ENCODE data around the gene ADA. TPM values are rescaled to one million over a fixed set of nuclear protein-coding genes. Genes with fewer than 3 reads are reported as not detected.
"Not testable (repeated sequence)": the region's sequence is repeated elsewhere in the genome, so short reads cannot be mapped to it uniquely, and the experiment has no call there.

The ADA gene
- total and polyA plus RNA-seq, 9 of the 15 experiments (the other 6 are each of a cell fraction or from before 2014, with no cell fraction given) = 2.4 to 26.1 (median 5.3) TPM

DNA sequence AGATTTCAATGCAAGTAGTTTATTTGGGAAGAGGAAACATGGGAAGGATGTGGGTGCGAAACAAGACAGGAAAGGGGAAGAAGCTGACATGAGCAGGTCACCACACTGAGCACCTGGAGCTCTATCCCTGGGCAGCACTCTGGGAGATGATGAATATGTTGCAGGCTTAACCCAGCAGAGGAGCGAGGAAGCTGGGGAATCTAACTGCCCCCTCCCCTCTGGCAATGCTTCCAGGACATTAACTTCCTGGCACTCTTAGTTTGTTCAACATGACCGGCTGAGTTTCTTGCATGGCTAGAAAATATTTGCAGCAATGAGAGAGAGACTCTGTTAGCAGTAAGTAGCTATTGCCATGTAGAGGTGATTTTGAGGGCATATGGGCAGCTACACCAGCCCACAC is 4.9 kb upstream of the ADA start (continued):
- no peak for TF ChIP-seq BRF1 (IDR thresholded peaks at IDR 0.05; ENCODE audit: borderline replicate concordance, extremely low read depth, insufficient read length)
- TF ChIP-seq, protein P1, sequence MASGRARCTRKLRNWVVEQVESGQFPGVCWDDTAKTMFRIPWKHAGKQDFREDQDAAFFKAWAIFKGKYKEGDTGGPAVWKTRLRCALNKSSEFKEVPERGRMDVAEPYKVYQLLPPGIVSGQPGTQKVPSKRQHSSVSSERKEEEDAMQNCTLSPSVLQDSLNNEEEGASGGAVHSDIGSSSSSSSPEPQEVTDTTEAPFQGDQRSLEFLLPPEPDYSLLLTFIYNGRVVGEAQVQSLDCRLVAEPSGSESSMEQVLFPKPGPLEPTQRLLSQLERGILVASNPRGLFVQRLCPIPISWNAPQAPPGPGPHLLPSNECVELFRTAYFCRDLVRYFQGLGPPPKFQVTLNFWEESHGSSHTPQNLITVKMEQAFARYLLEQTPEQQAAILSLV (tag; IDR thresholded peaks at IDR 0.05) = no peak
- no peak for TF ChIP-seq ZNF668 (CRISPR knock-in tag; IDR thresholded peaks at IDR 0.05)
- TF ChIP-seq, protein P2, sequence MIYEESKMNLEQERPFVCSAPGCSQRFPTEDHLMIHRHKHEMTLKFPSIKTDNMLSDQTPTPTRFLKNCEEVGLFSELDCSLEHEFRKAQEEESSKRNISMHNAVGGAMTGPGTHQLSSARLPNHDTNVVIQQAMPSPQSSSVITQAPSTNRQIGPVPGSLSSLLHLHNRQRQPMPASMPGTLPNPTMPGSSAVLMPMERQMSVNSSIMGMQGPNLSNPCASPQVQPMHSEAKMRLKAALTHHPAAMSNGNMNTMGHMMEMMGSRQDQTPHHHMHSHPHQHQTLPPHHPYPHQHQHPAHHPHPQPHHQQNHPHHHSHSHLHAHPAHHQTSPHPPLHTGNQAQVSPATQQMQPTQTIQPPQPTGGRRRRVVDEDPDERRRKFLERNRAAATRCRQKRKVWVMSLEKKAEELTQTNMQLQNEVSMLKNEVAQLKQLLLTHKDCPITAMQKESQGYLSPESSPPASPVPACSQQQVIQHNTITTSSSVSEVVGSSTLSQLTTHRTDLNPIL (CRISPR knock-in tag; IDR thresholded peaks at IDR 0.05) = no peak
- TF ChIP-seq, protein P3, sequence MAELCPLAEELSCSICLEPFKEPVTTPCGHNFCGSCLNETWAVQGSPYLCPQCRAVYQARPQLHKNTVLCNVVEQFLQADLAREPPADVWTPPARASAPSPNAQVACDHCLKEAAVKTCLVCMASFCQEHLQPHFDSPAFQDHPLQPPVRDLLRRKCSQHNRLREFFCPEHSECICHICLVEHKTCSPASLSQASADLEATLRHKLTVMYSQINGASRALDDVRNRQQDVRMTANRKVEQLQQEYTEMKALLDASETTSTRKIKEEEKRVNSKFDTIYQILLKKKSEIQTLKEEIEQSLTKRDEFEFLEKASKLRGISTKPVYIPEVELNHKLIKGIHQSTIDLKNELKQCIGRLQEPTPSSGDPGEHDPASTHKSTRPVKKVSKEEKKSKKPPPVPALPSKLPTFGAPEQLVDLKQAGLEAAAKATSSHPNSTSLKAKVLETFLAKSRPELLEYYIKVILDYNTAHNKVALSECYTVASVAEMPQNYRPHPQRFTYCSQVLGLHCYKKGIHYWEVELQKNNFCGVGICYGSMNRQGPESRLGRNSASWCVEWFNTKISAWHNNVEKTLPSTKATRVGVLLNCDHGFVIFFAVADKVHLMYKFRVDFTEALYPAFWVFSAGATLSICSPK (IDR thresholded peaks at IDR 0.05; ENCODE audit: borderline replicate concordance) = no peak

DNA sequence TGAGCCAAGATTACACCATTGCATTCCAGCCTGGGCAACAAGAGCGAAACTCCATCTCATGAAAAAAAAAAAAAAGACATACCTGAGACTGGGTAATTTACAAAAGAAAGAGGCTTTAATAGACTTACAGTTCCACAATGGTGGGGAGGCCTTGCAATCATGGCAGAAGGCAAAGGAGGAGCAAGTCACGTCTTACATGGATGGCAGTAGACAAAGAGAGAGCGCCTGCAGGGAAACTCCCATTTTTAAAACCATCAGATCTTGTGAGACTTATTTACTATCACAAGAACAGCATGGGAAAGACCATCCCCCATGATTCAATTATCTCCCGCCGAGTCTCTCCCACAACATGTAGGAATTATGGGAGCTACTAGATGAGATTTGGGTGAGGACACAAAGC is 2.7 kb upstream of the ADA start:
- ATAC-seq; BruUV-seq (replicated peaks); H3K9me3 ChIP-seq (replicated peaks; ENCODE audit: control insufficient read depth, insufficient read depth, low read depth, low read length); intact Hi-C loops (cut with micrococcal nuclease); H3K36me3 ChIP-seq (ENCODE audit: control insufficient read depth, insufficient read depth, low read length); H3K27ac ChIP-seq (ENCODE audit: extremely low read depth, low read depth, low read length); H3K79me2 ChIP-seq (ENCODE audit: control insufficient read depth, insufficient read depth, low read length); H4K20me1 ChIP-seq (replicated peaks; ENCODE audit: control insufficient read depth, insufficient read depth, low read length); H3K9me1 ChIP-seq (ENCODE audit: control insufficient read depth, insufficient read depth, low read length); H3K9ac ChIP-seq (ENCODE audit: insufficient read depth in 1 of 2, low read depth in 2 of 2, low read length in 2 of 2); in situ Hi-C loops (cut with MboI); FAIRE-seq; H2AFZ ChIP-seq (ENCODE audit: low read depth, low read length); H3K4me2 ChIP-seq (ENCODE audit: insufficient read depth, low read length); H3K4me3 ChIP-seq; DNase-seq (ENCODE audit: extremely low read depth in 1 of 4, low spot score in 3 of 4); POLR2A ChIA-PET: not testable (repeated sequence)
- WGBS (ENCODE audit: insufficient coverage, low coverage, missing lambda C conversion rate) = 13% methylated on average over 4 of the region's 5 CpGs
- peaks cover 8 to 17% of the 10 kb centered on the region in 2 experiments; a peak in 4 of 5 replicates for H3K4me1 ChIP-seq (replicated peaks in 1 of 2; ENCODE audit: control insufficient read depth in 2 of 2, insufficient read depth in 2 of 2, low read length in 2 of 2)
- CTCF ChIA-PET (ENCODE audit: low intra/inter-chr PET ratio) = interaction anchor here (0.6 kb wide), 1 partner anchor 1752 kb away, joined by 3 read pairs; the partner anchor contains the start of gene ELMO2
- peaks cover 4 to 14% of the 10 kb centered on the region in 2 experiments; a peak in 4 of 5 replicates for H3K27me3 ChIP-seq (ENCODE audit: control insufficient read depth in 2 of 2, insufficient read depth in 2 of 2, low read length in 2 of 2)
- TF ChIP-seq CBX3 (IDR thresholded peaks at IDR 0.05; ENCODE audit: borderline replicate concordance in 1 of 2, low read length in 2 of 2) = 0 out of 3 replicates have a peak, but pooled peaks of 1 of the 2 experiments have one; percentile 23
- TF ChIP-seq ZNF431 (CRISPR knock-in tag; IDR thresholded peaks at IDR 0.05) = peak; percentile 99
- TF ChIP-seq, protein P4, sequence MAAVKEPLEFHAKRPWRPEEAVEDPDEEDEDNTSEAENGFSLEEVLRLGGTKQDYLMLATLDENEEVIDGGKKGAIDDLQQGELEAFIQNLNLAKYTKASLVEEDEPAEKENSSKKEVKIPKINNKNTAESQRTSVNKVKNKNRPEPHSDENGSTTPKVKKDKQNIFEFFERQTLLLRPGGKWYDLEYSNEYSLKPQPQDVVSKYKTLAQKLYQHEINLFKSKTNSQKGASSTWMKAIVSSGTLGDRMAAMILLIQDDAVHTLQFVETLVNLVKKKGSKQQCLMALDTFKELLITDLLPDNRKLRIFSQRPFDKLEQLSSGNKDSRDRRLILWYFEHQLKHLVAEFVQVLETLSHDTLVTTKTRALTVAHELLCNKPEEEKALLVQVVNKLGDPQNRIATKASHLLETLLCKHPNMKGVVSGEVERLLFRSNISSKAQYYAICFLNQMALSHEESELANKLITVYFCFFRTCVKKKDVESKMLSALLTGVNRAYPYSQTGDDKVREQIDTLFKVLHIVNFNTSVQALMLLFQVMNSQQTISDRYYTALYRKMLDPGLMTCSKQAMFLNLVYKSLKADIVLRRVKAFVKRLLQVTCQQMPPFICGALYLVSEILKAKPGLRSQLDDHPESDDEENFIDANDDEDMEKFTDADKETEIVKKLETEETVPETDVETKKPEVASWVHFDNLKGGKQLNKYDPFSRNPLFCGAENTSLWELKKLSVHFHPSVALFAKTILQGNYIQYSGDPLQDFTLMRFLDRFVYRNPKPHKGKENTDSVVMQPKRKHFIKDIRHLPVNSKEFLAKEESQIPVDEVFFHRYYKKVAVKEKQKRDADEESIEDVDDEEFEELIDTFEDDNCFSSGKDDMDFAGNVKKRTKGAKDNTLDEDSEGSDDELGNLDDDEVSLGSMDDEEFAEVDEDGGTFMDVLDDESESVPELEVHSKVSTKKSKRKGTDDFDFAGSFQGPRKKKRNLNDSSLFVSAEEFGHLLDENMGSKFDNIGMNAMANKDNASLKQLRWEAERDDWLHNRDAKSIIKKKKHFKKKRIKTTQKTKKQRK (IDR thresholded peaks at IDR 0.05; ENCODE audit: borderline replicate concordance, low read depth, low read length) = 0 out of 2 replicates have a peak, but pooled peaks have one; percentile 48
- TF ChIP-seq, protein P5, sequence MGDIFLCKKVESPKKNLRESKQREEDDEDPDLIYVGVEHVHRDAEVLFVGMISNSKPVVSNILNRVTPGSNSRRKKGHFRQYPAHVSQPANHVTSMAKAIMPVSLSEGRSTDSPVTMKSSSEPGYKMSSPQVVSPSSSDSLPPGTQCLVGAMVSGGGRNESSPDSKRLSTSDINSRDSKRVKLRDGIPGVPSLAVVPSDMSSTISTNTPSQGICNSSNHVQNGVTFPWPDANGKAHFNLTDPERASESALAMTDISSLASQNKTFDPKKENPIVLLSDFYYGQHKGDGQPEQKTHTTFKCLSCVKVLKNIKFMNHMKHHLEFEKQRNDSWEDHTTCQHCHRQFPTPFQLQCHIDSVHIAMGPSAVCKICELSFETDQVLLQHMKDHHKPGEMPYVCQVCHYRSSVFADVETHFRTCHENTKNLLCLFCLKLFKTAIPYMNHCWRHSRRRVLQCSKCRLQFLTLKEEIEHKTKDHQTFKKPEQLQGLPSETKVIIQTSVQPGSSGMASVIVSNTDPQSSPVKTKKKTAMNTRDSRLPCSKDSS (IDR thresholded peaks at IDR 0.05; ENCODE audit: low read depth, partially characterized antibody) = peak; percentile 15
- TF ChIP-seq TRIM24 (IDR thresholded peaks at IDR 0.05) = peak in 1 of 2 experiments; percentile 55; a peak in 1 of 4 replicates
- TF ChIP-seq TRIM28 (IDR thresholded peaks at IDR 0.05) = peak; percentile 84
